Smooth muscle cell (in vitro differentiated cells): ENCODE results near the gene HSD17B1. TPM values are rescaled to one million over a fixed set of nuclear protein-coding genes. Genes with fewer than 3 reads are reported as not detected.
A peak's percentile ranks its signal among the peaks of the same experiment; 100 is the strongest.
"Not testable (repeated sequence)": the region's sequence is repeated elsewhere in the genome, so short reads cannot be mapped to it uniquely, and the experiment has no call there.

ENCODE experiments used
- DNase-seq: peaks from one replicate; lab custom pipeline; 2025; ENCODE audit not compliant: unreplicated experiment; lab: John Stamatoyannopoulos, UW
- H2AFZ ChIP-seq: fragments of 200-600 bp; sonication (generic); 2 replicates; pipeline ENCODE4 v1.6.0; 2016; ENCODE audit warnings: antibody characterized with exemption, low read depth, mild to moderate bottlenecking
- H3F3A ChIP-seq: fragments of 200-600 bp; sonication (generic); 2 replicates; pipeline ENCODE4 v1.6.0; 2017; ENCODE audit warnings: antibody characterized with exemption, low read depth
- H3K27ac ChIP-seq: fragments of 200-600 bp; sonication (generic); 2 replicates; pipeline ENCODE4 v1.5.1; 2016; ENCODE audit warnings: low read depth, mild to moderate bottlenecking
- H3K27me3 ChIP-seq: fragments of 200-600 bp; sonication (generic); 2 replicates; pipeline ENCODE4 v1.6.1; 2016; ENCODE audit warnings: low read depth, mild to moderate bottlenecking
- H3K36me3 ChIP-seq: fragments of 200-600 bp; sonication (generic); 2 replicates; pipeline ENCODE4 v1.5.1; 2016; ENCODE audit warnings: low read depth
- H3K4me1 ChIP-seq: fragments of 200-600 bp; sonication (generic); 2 replicates; pipeline ENCODE4 v1.5.1; 2016; ENCODE audit warnings: low read depth
- H3K4me2 ChIP-seq: fragments of 200-600 bp; sonication (generic); 2 replicates; pipeline ENCODE4 v1.6.0; 2016; ENCODE audit warnings: mild to moderate bottlenecking
- H3K4me3 ChIP-seq: fragments of 200-600 bp; sonication (generic); 2 replicates; pipeline ENCODE4 v1.5.1; 2016; ENCODE audit warnings: mild to moderate bottlenecking
- H3K79me2 ChIP-seq: fragments of 200-600 bp; sonication (generic); 2 replicates; pipeline ENCODE4 v1.6.0; 2016; ENCODE audit warnings: low read depth, mild to moderate bottlenecking
- H3K9ac ChIP-seq: fragments of 200-600 bp; sonication (generic); 2 replicates; pipeline ENCODE4 v1.6.0; 2016; ENCODE audit warnings: low read depth
- H3K9me3 ChIP-seq: fragments of 200-600 bp; sonication (generic); replicated peaks from 2 replicates; pipeline ENCODE4 v1.5.1; 2016; ENCODE audit warnings: low read depth
- H4K20me1 ChIP-seq: fragments of 200-600 bp; sonication (generic); 2 replicates; pipeline ENCODE4 v1.6.0; 2016; ENCODE audit warnings: low read depth
- CTCF ChIP-seq: fragments of 200-600 bp; sonication (generic); IDR thresholded peaks from 2 replicates; pipeline ENCODE4 v1.5.1; 2017; ENCODE audit warnings: borderline replicate concordance, mild to moderate bottlenecking, antibody characterized with exemption; ENCODE audit not compliant: insufficient read depth, poor library complexity, severe bottlenecking
- WGBS: methylation state at CpG from one replicate; pipeline ENCODE4 v1.1.7; 2016; ENCODE audit warnings: low lambda C conversion rate; 5-methylcytosine and 5-hydroxymethylcytosine counted together
- polyA plus RNA-seq: library from polyadenylated mRNA; unstranded; fragments of >200 nt; fragmentation: Nextera tagmentation; extraction: Ambion mirVana; gene quantifications from 2 replicates; pipeline ENCODE4 v1.2.1, GENCODE V29; 2016
- total RNA-seq: library from RNA; depleted of rRNA; stranded (reverse); fragments of >200 nt; gene quantifications from 2 replicates; pipeline ENCODE4 v1.2.3, GENCODE V29; 2014

The HSD17B1 gene
- total and polyA plus RNA-seq, 2 experiments from 2014 or later = 0.40 to 3.5 TPM

GRCh38 chr17:42537156-42537805 lies 15.4 kb upstream of the HSD17B1 start:
- Histone ChIP-seq H3K4me1 (no peaks in the 10 kb centered on the region), H3K79me2 (peaks cover 5% of the 10 kb centered on the region), H4K20me1 (no peaks in the 10 kb centered on the region), H3K9me3 (no peaks in the 10 kb centered on the region), H3K27ac (no peak overlapping the region), H3K9ac (peak overlapping the region; percentile 26), H3K27me3 (no peaks in the 10 kb centered on the region), H3F3A (no peaks in the 10 kb centered on the region), H3K36me3 (no peaks in the 10 kb centered on the region), H3K4me3 (peak overlapping the region; percentile 65), H2AFZ (no peak overlapping the region), H3K4me2 (peak overlapping the region; percentile 85)
- WGBS = 91% methylated on average over 28 of the region's 31 CpGs
- no peak for DNase-seq
- no peak for TF ChIP-seq CTCF

- Histone ChIP-seq H3K4me2 (no peak overlapping the region), H2AFZ (no peak overlapping the region), H3K27me3 (no peaks in the 10 kb centered on the region), H4K20me1 (no peaks in the 10 kb centered on the region), H3K9ac (no peak overlapping the region), H3K27ac (no peak overlapping the region), H3K79me2 (peaks cover 5% of the 10 kb centered on the region), H3K4me3 (no peak overlapping the region), H3K4me1 (no peaks in the 10 kb centered on the region), H3K36me3 (no peaks in the 10 kb centered on the region), H3K9me3 (no peaks in the 10 kb centered on the region), H3F3A (no peaks in the 10 kb centered on the region)
- TF ChIP-seq CTCF = no peak
- WGBS = 95% methylated on average over 5 of the region's 5 CpGs
- no peak for DNase-seq
These were observed 14.8 kb upstream of the HSD17B1 start for GRCh38 chr17:42537826-42538451.

GRCh38 chr17:42538482-42538881 lies 14.2 kb upstream of the HSD17B1 start:
- Histone ChIP-seq H3K4me1 (no peaks in the 10 kb centered on the region), H3K4me3 (no peak overlapping the region), H3K4me2 (no peak overlapping the region), H4K20me1 (no peaks in the 10 kb centered on the region), H3K27me3 (no peaks in the 10 kb centered on the region), H3K27ac (no peak overlapping the region), H3F3A (no peaks in the 10 kb centered on the region), H3K36me3 (no peaks in the 10 kb centered on the region), H3K79me2 (peaks cover 5% of the 10 kb centered on the region), H2AFZ (no peak overlapping the region), H3K9me3 (no peaks in the 10 kb centered on the region), H3K9ac (no peak overlapping the region)
- DNase-seq = no peak
- WGBS = 98% methylated on average over 14 of the region's 14 CpGs
- TF ChIP-seq CTCF = no peak

- H3K36me3 ChIP-seq, H3F3A ChIP-seq, DNase-seq, H3K79me2 ChIP-seq, H3K27me3 ChIP-seq, H2AFZ ChIP-seq, H4K20me1 ChIP-seq, H3K9me3 ChIP-seq, H3K9ac ChIP-seq, H3K4me2 ChIP-seq, H3K4me3 ChIP-seq, H3K4me1 ChIP-seq, H3K27ac ChIP-seq: not testable (repeated sequence)
- 96% methylated on average over 4 of the region's 4 CpGs for WGBS
These were observed 12.2 kb upstream of the HSD17B1 start for GRCh38 chr17:42540558-42540957.
